IPS-15b (cell line): ENCODE results near the gene MAGI2.

ENCODE experiments used
- H3K27me3 ChIP-seq: one replicate; pipeline ENCODE4 v1.6.1; 2013; ENCODE audit warnings: low read length; ENCODE audit not compliant: control insufficient read depth, insufficient read depth
- H3K36me3 ChIP-seq: one replicate; pipeline ENCODE4 v1.6.1; 2013; ENCODE audit warnings: low read length; ENCODE audit not compliant: control insufficient read depth, insufficient read depth
- H3K4me1 ChIP-seq: one replicate; pipeline ENCODE4 v1.6.1; 2013; ENCODE audit warnings: mild to moderate bottlenecking, low read length; ENCODE audit not compliant: control insufficient read depth, insufficient read depth
- H3K4me3 ChIP-seq: one replicate; pipeline ENCODE4 v1.5.1; 2013; ENCODE audit warnings: low read depth, low read length
- H3K9ac ChIP-seq: one replicate; pipeline ENCODE4 v1.6.1; 2013; ENCODE audit warnings: low read depth, mild to moderate bottlenecking, low read length
- H3K9me3 ChIP-seq: one replicate; pipeline ENCODE4 v1.6.1; 2013; ENCODE audit warnings: mild to moderate bottlenecking, low read length; ENCODE audit not compliant: control insufficient read depth, insufficient read depth

Gene MAGI2

GRCh38 chr7:78953726-78954363, 499.6 kb downstream of the MAGI2 start:
- Histone ChIP-seq H3K9me3 (no peaks in the 10 kb centered on the region), H3K4me3 (no peak overlapping the region), H3K9ac (no peak overlapping the region), H3K36me3 (no peaks in the 10 kb centered on the region), H3K27me3 (no peaks in the 10 kb centered on the region), H3K4me1 (no peaks in the 10 kb centered on the region)

GRCh38 chr7:78953090-78953489, 500.4 kb downstream of the MAGI2 start:
- Histone ChIP-seq H3K9me3 (no peaks in the 10 kb centered on the region), H3K27me3 (no peaks in the 10 kb centered on the region), H3K9ac (no peak overlapping the region)

GRCh38 chr7:78939669-78940068, 513.8 kb downstream of the MAGI2 start:
- Histone ChIP-seq H3K36me3 (no peaks in the 10 kb centered on the region), H3K9ac (no peak overlapping the region), H3K9me3 (no peaks in the 10 kb centered on the region), H3K4me1 (no peaks in the 10 kb centered on the region), H3K4me3 (no peak overlapping the region), H3K27me3 (no peaks in the 10 kb centered on the region)

More at GRCh38 chr7:78953090-78953489, 500.4 kb downstream of the MAGI2 start:
- Histone ChIP-seq H3K36me3 (no peaks in the 10 kb centered on the region), H3K4me3 (no peak overlapping the region), H3K4me1 (no peaks in the 10 kb centered on the region)

- Histone ChIP-seq H3K9ac (no peak overlapping the region), H3K36me3 (no peaks in the 10 kb centered on the region), H3K4me1 (no peaks in the 10 kb centered on the region), H3K27me3 (no peaks in the 10 kb centered on the region), H3K9me3 (no peaks in the 10 kb centered on the region), H3K4me3 (no peak overlapping the region)
Measured at GRCh38 chr7:78924581-78924980, 528.9 kb downstream of the MAGI2 start.

- Histone ChIP-seq H3K9me3 (no peaks in the 10 kb centered on the region), H3K9ac (no peak overlapping the region), H3K36me3 (no peaks in the 10 kb centered on the region), H3K4me1 (no peaks in the 10 kb centered on the region), H3K4me3 (no peak overlapping the region), H3K27me3 (no peaks in the 10 kb centered on the region)
Measured at GRCh38 chr7:78912781-78913180, 540.7 kb downstream of the MAGI2 start.

GRCh38 chr7:78906735-78907134, 546.7 kb downstream of the MAGI2 start:
- no peaks in the 10 kb centered on the region for H3K27me3 ChIP-seq
- no peaks in the 10 kb centered on the region for H3K36me3 ChIP-seq

GRCh38 chr7:78905436-78905835, 548.0 kb downstream of the MAGI2 start:
- Histone ChIP-seq H3K4me3 (no peak overlapping the region), H3K9ac (no peak overlapping the region)

More at GRCh38 chr7:78906735-78907134, 546.7 kb downstream of the MAGI2 start:
- Histone ChIP-seq H3K9ac (no peak overlapping the region), H3K4me3 (no peak overlapping the region), H3K9me3 (no peaks in the 10 kb centered on the region), H3K4me1 (no peaks in the 10 kb centered on the region)

GRCh38 chr7:78904983-78905382, 548.5 kb downstream of the MAGI2 start:
- Histone ChIP-seq H3K9ac (no peak overlapping the region), H3K9me3 (no peaks in the 10 kb centered on the region), H3K36me3 (no peaks in the 10 kb centered on the region), H3K27me3 (no peaks in the 10 kb centered on the region), H3K4me1 (no peaks in the 10 kb centered on the region), H3K4me3 (no peak overlapping the region)

More at GRCh38 chr7:78905436-78905835, 548.0 kb downstream of the MAGI2 start:
- Histone ChIP-seq H3K4me1 (no peaks in the 10 kb centered on the region), H3K36me3 (no peaks in the 10 kb centered on the region), H3K9me3 (no peaks in the 10 kb centered on the region), H3K27me3 (no peaks in the 10 kb centered on the region)

- H3K27me3 ChIP-seq, result no peaks in the 10 kb centered on the region
- no peak overlapping the region for H3K4me3 ChIP-seq
- H3K36me3 ChIP-seq, result no peaks in the 10 kb centered on the region
- H3K9ac ChIP-seq, result no peak overlapping the region
- no peaks in the 10 kb centered on the region for H3K9me3 ChIP-seq
- no peaks in the 10 kb centered on the region for H3K4me1 ChIP-seq
Measured at GRCh38 chr7:78901566-78901965, 551.9 kb downstream of the MAGI2 start.

- H3K36me3 ChIP-seq, result no peaks in the 10 kb centered on the region
- no peak overlapping the region for H3K4me3 ChIP-seq
- no peaks in the 10 kb centered on the region for H3K9me3 ChIP-seq
- no peaks in the 10 kb centered on the region for H3K27me3 ChIP-seq
- no peak overlapping the region for H3K9ac ChIP-seq
- H3K4me1 ChIP-seq, result no peaks in the 10 kb centered on the region
Measured at GRCh38 chr7:78900806-78901205, 552.7 kb downstream of the MAGI2 start.

- Histone ChIP-seq H3K4me3 (no peak overlapping the region), H3K9me3 (no peaks in the 10 kb centered on the region), H3K27me3 (no peaks in the 10 kb centered on the region), H3K36me3 (no peaks in the 10 kb centered on the region), H3K4me1 (no peaks in the 10 kb centered on the region), H3K9ac (no peak overlapping the region)
Measured at GRCh38 chr7:78895393-78895792, 558.1 kb downstream of the MAGI2 start.

GRCh38 chr7:78879206-78879605, 574.3 kb downstream of the MAGI2 start:
- no peaks in the 10 kb centered on the region for H3K27me3 ChIP-seq
- no peaks in the 10 kb centered on the region for H3K9me3 ChIP-seq
- no peaks in the 10 kb centered on the region for H3K4me1 ChIP-seq
- H3K4me3 ChIP-seq, result no peak overlapping the region
- H3K36me3 ChIP-seq, result no peaks in the 10 kb centered on the region
- H3K9ac ChIP-seq, result no peak overlapping the region
